Keratinocyte (primary cell): ENCODE data around the gene SUGCT. TPM values are rescaled to one million over a fixed set of nuclear protein-coding genes. Genes with fewer than 3 reads are reported as not detected.

Experiments used
- DNase-seq: peaks from one replicate; pipeline ENCODE4 v3.0.0-alpha.2; 2011; ENCODE audit warnings: low read depth, missing footprints, low spot score
- FAIRE-seq: peaks from 2 replicates; lab custom pipeline; 2011; peaks lifted over from hg19 to GRCh38; lab: Jason Lieb, UNC
- H2AFZ ChIP-seq: 2 replicates; pipeline ENCODE4 v1.6.0; 2012; ENCODE audit warnings: low read length, control low read depth, inconsistent platforms; ENCODE audit not compliant: control insufficient read depth
- H3K27ac ChIP-seq: 2 replicates; pipeline ENCODE4 v1.5.1; 2011; ENCODE audit warnings: low read length; ENCODE audit not compliant: control insufficient read depth, insufficient read depth
- H3K27me3 ChIP-seq: 3 replicates; pipeline ENCODE4 v1.6.0; 2011; ENCODE audit warnings: low read length; ENCODE audit not compliant: control insufficient read depth, insufficient read depth; ENCODE audit errors: extremely low read depth
- H3K36me3 ChIP-seq, 2 experiments: 2 replicates in 1 of 2; 3 replicates in 1 of 2; pipeline ENCODE4 v1.5.1; 2011; ENCODE audit warnings: low read length in 2 of 2, mild to moderate bottlenecking in 1 of 2; ENCODE audit not compliant: control insufficient read depth in 2 of 2, insufficient read depth in 2 of 2; ENCODE audit errors: extremely low read depth in 1 of 2
- H3K4me1 ChIP-seq: 3 replicates; pipeline ENCODE4 v1.5.1; 2011; ENCODE audit warnings: low read length; ENCODE audit not compliant: control insufficient read depth, insufficient read depth; ENCODE audit errors: extremely low read depth
- H3K4me2 ChIP-seq: 3 replicates; pipeline ENCODE4 v1.6.0; 2011; ENCODE audit warnings: low read depth, low read length; ENCODE audit not compliant: control insufficient read depth, insufficient read depth; ENCODE audit errors: extremely low read depth
- H3K4me3 ChIP-seq, 3 experiments: fragments of 200-600 bp in 1 of 3; sonication (generic) in 1 of 3; 2 replicates in 2 of 3; 3 replicates in 1 of 3; pipeline ENCODE4 v1.5.1; 2011 to 2016; ENCODE audit warnings: low read length in 3 of 3, mild to moderate bottlenecking in 3 of 3, control low read depth in 2 of 3, inconsistent platforms in 1 of 3, low read depth in 1 of 3, mixed read lengths in 1 of 3, mixed run types in 1 of 3, moderate library complexity in 1 of 3; ENCODE audit not compliant: control insufficient read depth in 2 of 3, insufficient read depth in 2 of 3; ENCODE audit errors: extremely low read depth in 1 of 3
- H3K79me2 ChIP-seq: 2 replicates; pipeline ENCODE4 v1.6.0; 2012; ENCODE audit warnings: low read length; ENCODE audit not compliant: control insufficient read depth, insufficient read depth
- H3K9ac ChIP-seq: 3 replicates; pipeline ENCODE4 v1.6.0; 2011; ENCODE audit warnings: low read length; ENCODE audit not compliant: control insufficient read depth, insufficient read depth; ENCODE audit errors: extremely low read depth
- H3K9me1 ChIP-seq: 3 replicates; pipeline ENCODE4 v1.6.0; 2011; ENCODE audit warnings: low read length; ENCODE audit not compliant: control insufficient read depth, insufficient read depth; ENCODE audit errors: extremely low read depth
- H3K9me3 ChIP-seq: 2 replicates; pipeline ENCODE4 v1.5.1; 2012; ENCODE audit warnings: low read depth, low read length; ENCODE audit not compliant: control insufficient read depth
- H4K20me1 ChIP-seq: 3 replicates; pipeline ENCODE4 v1.6.0; 2011; ENCODE audit warnings: low read length; ENCODE audit not compliant: control insufficient read depth, insufficient read depth; ENCODE audit errors: extremely low read depth
- EZH2 ChIP-seq: IDR thresholded peaks from one replicate; pipeline ENCODE4 v1.6.1; 2012; ENCODE audit warnings: inconsistent platforms, mild to moderate bottlenecking, low read length, moderate library complexity
- dilution Hi-C: fragments of 300-500 bp; cut with MboI; formaldehyde crosslinking; loops from one replicate; pipeline ENCODE4 v1.7.0; 2020; ENCODE audit warnings: low sequenced_read_pairs; ENCODE audit not compliant: extremely low pct_ligation_motif_present
- polyA plus RNA-seq, 5 experiments: library from polyadenylated mRNA; depleted of rRNA in 3 of 5; stranded (reverse) in 3 of 5; stranded (forward) in 1 of 5; unstranded in 1 of 5; fragments of >200 nt; gene quantifications; 1 replicate in 1 of 5; 2 replicates in 3 of 5; 3 replicates in 1 of 5; pipeline versions ENCODE4 v1.2.1 to v1.2.3, GENCODE V29; 2011 to 2012; ENCODE audit warnings: missing spikeins in 2 of 5, low read depth in 1 of 5, low replicate concordance in 1 of 5
- TF ChIP-seq, protein P1 (sequence below), 3 experiments: IDR thresholded peaks in 1 of 3; conservative IDR thresholded peaks in 1 of 3; optimal IDR thresholded peaks in 1 of 3; 2 replicates in 2 of 3; 3 replicates in 1 of 3; pipeline versions ENCODE3 to v1.5.1; 2011; ENCODE audit warnings: low read length in 3 of 3, mild to moderate bottlenecking in 3 of 3, moderate library complexity in 2 of 3, control low read depth in 1 of 3, inconsistent platforms in 1 of 3; ENCODE audit not compliant: insufficient read depth in 2 of 3; ENCODE audit errors: extremely low read depth in 1 of 3

Gene SUGCT
- polyA plus RNA-seq, 1 donor (not counting 4 experiments of a cell fraction or from before 2014, with no cell fraction given) = 134 TPM

DNA sequence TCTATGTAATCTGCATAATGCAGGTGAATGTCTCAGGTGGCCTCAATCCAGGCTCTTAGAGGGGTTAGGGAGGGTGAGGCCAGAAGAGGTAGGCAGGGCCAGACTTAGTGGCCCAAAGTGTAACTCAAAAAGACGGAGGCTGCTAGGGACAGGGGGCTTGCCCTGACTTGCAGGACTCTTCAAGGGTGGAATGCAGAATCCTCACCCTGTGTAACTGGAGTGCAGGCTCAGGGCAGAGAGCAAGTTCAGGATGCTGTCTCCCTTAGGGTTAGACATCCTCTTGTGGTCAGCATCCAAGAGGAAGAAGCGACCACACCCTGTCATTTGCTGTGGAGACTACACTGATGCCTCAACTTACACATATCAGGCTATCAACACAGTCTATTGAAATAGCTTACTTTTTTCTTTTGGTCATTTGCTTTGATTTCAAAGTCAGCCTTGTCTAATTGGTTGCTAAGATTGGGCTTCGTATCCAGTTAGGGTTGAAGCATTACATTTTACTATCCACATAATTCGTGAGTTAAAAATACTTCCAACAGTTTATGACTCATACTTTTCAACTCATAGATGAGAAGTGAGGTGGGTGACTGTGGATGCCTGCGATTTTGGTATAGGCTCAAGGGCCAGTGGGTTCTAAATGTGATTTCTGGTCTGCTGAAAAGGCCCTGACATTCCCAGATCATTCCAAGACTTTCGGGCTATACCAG lies 563.6 kb downstream of the SUGCT start:
- H2AFZ ChIP-seq = no peak overlapping the region
- no peaks in the 10 kb centered on the region for H3K9me3 ChIP-seq
- no peaks in the 10 kb centered on the region for H3K9me1 ChIP-seq
- no peaks in the 10 kb centered on the region for H3K36me3 ChIP-seq
- peaks cover 9% of the 10 kb centered on the region for H3K4me1 ChIP-seq
- FAIRE-seq (peak; percentile 84), DNase-seq (no peak)
- H3K27me3 ChIP-seq = no peaks in the 10 kb centered on the region
- H4K20me1 ChIP-seq = no peaks in the 10 kb centered on the region
- peak overlapping the region; percentile 7 for H3K4me2 ChIP-seq
- no peak overlapping the region for H3K27ac ChIP-seq
- H3K79me2 ChIP-seq = no peaks in the 10 kb centered on the region
- dilution Hi-C loops = no loop called here
- no peak overlapping the region for H3K4me3 ChIP-seq
- no peak overlapping the region for H3K9ac ChIP-seq
- no peak for TF ChIP-seq EZH2
- TF ChIP-seq, protein P1, sequence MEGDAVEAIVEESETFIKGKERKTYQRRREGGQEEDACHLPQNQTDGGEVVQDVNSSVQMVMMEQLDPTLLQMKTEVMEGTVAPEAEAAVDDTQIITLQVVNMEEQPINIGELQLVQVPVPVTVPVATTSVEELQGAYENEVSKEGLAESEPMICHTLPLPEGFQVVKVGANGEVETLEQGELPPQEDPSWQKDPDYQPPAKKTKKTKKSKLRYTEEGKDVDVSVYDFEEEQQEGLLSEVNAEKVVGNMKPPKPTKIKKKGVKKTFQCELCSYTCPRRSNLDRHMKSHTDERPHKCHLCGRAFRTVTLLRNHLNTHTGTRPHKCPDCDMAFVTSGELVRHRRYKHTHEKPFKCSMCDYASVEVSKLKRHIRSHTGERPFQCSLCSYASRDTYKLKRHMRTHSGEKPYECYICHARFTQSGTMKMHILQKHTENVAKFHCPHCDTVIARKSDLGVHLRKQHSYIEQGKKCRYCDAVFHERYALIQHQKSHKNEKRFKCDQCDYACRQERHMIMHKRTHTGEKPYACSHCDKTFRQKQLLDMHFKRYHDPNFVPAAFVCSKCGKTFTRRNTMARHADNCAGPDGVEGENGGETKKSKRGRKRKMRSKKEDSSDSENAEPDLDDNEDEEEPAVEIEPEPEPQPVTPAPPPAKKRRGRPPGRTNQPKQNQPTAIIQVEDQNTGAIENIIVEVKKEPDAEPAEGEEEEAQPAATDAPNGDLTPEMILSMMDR (optimal IDR thresholded peaks at IDR 0.05 in 1 of 3, IDR thresholded peaks at IDR 0.05 in 1 of 3, conservative IDR thresholded peaks at IDR 0.05 in 1 of 3; ENCODE audit: extremely low read depth in 1 of 3, insufficient read depth in 2 of 3, low read length in 3 of 3) = no peak

DNA sequence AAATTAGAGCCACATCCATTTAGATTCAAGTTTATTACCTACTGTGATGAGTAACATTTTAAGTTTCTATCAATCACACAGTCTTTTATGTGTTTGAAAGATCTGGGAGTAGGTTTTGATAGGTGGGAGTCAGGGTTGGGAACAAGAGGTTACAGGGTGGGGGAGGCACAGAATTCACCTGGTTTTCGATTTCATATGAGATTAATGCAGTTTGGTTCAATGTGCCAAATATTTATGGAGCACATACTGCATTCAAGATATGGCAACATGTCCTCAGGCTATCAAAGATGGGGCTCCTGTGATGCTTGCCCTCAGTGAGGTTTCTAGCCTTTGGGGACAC lies 564.1 kb downstream of the SUGCT start:
- H2AFZ ChIP-seq = no peak overlapping the region
- DNase-seq (no peak), FAIRE-seq (no peak)
- no peak overlapping the region for H3K27ac ChIP-seq
- peaks cover 9% of the 10 kb centered on the region for H3K4me1 ChIP-seq
- H3K27me3 ChIP-seq = no peaks in the 10 kb centered on the region
- H3K79me2 ChIP-seq = no peaks in the 10 kb centered on the region
- no peaks in the 10 kb centered on the region for H4K20me1 ChIP-seq
- H3K9ac ChIP-seq = no peak overlapping the region
- no peak overlapping the region for H3K4me3 ChIP-seq
- no peaks in the 10 kb centered on the region for H3K9me3 ChIP-seq
- H3K36me3 ChIP-seq = no peaks in the 10 kb centered on the region
- H3K9me1 ChIP-seq = no peaks in the 10 kb centered on the region
- dilution Hi-C loops = no loop called here
- no peak overlapping the region for H3K4me2 ChIP-seq
- no peak for TF ChIP-seq EZH2
- TF ChIP-seq, protein P1 (optimal IDR thresholded peaks at IDR 0.05 in 1 of 3, IDR thresholded peaks at IDR 0.05 in 1 of 3, conservative IDR thresholded peaks at IDR 0.05 in 1 of 3; ENCODE audit: extremely low read depth in 1 of 3, insufficient read depth in 2 of 3, low read length in 3 of 3) = no peak
